GM12891 (cell line): ENCODE data around the gene PSTK.

Source experiments
- PAX5 ChIP-seq: IDR thresholded peaks from 2 replicates; pipeline ENCODE4 v1.6.1; 2011; ENCODE audit warnings: low read length, moderate library complexity, mild to moderate bottlenecking; ENCODE audit not compliant: insufficient read depth, severe bottlenecking
- POLR2A ChIP-seq: IDR thresholded peaks from 2 replicates; pipeline ENCODE4 v1.6.1; 2011; ENCODE audit warnings: low read depth, low read length, control low read depth
- POLR2AphosphoS5 ChIP-seq: IDR thresholded peaks from 2 replicates; pipeline ENCODE4 v1.6.1; 2011; ENCODE audit warnings: low read depth, low read length, control low read depth
- POU2F2 ChIP-seq: IDR thresholded peaks from 2 replicates; pipeline ENCODE4 v1.6.1; 2011; ENCODE audit warnings: low read depth, mild to moderate bottlenecking, control low read depth, low read length, moderate library complexity
- TAF1 ChIP-seq: IDR thresholded peaks from 2 replicates; pipeline ENCODE4 v1.6.1; 2011; ENCODE audit warnings: low read depth, low read length, control low read depth

DNA sequence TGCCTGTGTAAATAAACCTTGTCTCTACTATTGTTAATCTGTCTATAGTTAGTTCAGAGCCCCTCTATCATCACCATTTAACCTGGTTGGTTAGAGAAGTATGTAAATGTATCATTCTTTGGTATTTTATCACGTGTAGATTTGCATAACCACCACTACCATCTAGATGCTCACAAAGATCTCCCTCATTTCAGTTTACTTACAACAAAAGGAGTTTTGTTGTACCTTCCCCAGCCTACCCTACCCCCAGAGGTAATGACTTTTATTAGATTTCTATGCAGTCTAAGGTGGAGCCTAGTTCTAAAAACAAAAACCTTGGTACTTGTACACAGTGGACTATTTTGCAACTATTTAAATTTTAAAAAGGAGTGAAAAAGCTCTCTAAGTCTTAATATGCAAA, 46.1 kb downstream of the PSTK start:
- TF ChIP-seq POLR2A (no peak), POLR2AphosphoS5 (no peak), POU2F2 (no peak), PAX5 (no peak), TAF1 (no peak)
